H1 (cell line): ENCODE measurements around the gene RFLNA. TPM values are rescaled to one million over a fixed set of nuclear protein-coding genes. Genes with fewer than 3 reads are reported as not detected.

ENCODE experiments used
- CTCF ChIA-PET: fragments of 300-600 bp; sonication (Branson Sonifier 250); formaldehyde crosslinking; loops from one replicate; lab custom pipeline; 2021; ENCODE audit not compliant: partially characterized antibody; lab: Charles Lee
- POLR2A ChIA-PET: fragments of 300-600 bp; sonication (Branson Sonifier 250); formaldehyde crosslinking; loops from one replicate; lab custom pipeline; 2021; ENCODE audit warnings: inconsistent platforms; ENCODE audit not compliant: partially characterized antibody; lab: Charles Lee
- DNase-seq, 2 experiments: peaks; one replicate each; pipeline versions ENCODE4 v3.0.0 to v3.0.0-alpha.2; 2010 to 2022; ENCODE audit warnings: low spot score in 2 of 2, low read depth in 1 of 2, mixed read lengths in 1 of 2
- FAIRE-seq: peaks from 2 replicates; lab custom pipeline; 2011; peaks lifted over from hg19 to GRCh38; lab: Jason Lieb, UNC
- H2AFZ ChIP-seq: 2 replicates; pipeline ENCODE4 v1.8.1; 2012; ENCODE audit warnings: low read length, inconsistent platforms
- H2AK5ac ChIP-seq: 2 replicates; pipeline ENCODE4 v1.6.1; 2013; ENCODE audit warnings: low read depth, low read length
- H2BK120ac ChIP-seq: replicated peaks from 2 replicates; pipeline ENCODE3; 2013; ENCODE audit warnings: low read depth, low read length, inconsistent platforms
- H2BK12ac ChIP-seq: 2 replicates; pipeline ENCODE4 v1.6.1; 2013; ENCODE audit warnings: low read depth, low read length
- H2BK15ac ChIP-seq: 2 replicates; pipeline ENCODE4 v1.6.1; 2013; ENCODE audit warnings: low read length
- H2BK20ac ChIP-seq: 2 replicates; pipeline ENCODE4 v1.6.1; 2013; ENCODE audit warnings: low read length
- H2BK5ac ChIP-seq: 2 replicates; pipeline ENCODE4 v1.6.1; 2013; ENCODE audit warnings: low read depth, low read length
- H3K14ac ChIP-seq: 2 replicates; pipeline ENCODE4 v1.6.1; 2013; ENCODE audit warnings: inconsistent platforms; ENCODE audit not compliant: insufficient read length
- H3K18ac ChIP-seq: 2 replicates; pipeline ENCODE4 v1.6.1; 2013; ENCODE audit warnings: low read length; ENCODE audit errors: extremely low read depth
- H3K23ac ChIP-seq: 2 replicates; pipeline ENCODE4 v1.6.1; 2013; ENCODE audit warnings: inconsistent platforms; ENCODE audit not compliant: insufficient read length
- H3K23me2 ChIP-seq: 2 replicates; pipeline ENCODE4 v1.6.1; 2013; ENCODE audit warnings: low read depth, low read length
- H3K27ac ChIP-seq: 2 replicates; pipeline ENCODE4 v1.6.1; 2011; ENCODE audit warnings: low read depth, low read length, inconsistent platforms
- H3K27me3 ChIP-seq, 4 experiments: replicated peaks in 1 of 4; 1 replicate in 1 of 4; 2 replicates in 3 of 4; pipeline versions ENCODE4 v1.6.1 to v1.8.1; 2011 to 2013; ENCODE audit warnings: low read length in 3 of 4, mild to moderate bottlenecking in 3 of 4, inconsistent platforms in 2 of 4, mixed read lengths in 2 of 4, moderate library complexity in 1 of 4; ENCODE audit not compliant: control insufficient read depth in 3 of 4, insufficient read depth in 3 of 4; ENCODE audit errors: extremely low read depth in 1 of 4
- H3K36me3 ChIP-seq, 4 experiments: 2 replicates each; pipeline versions ENCODE4 v1.6.1 to v1.8.1; 2011 to 2013; ENCODE audit warnings: mild to moderate bottlenecking in 4 of 4, low read length in 3 of 4, moderate library complexity in 2 of 4, control low read depth in 1 of 4, inconsistent platforms in 1 of 4; ENCODE audit not compliant: insufficient read depth in 4 of 4, control insufficient read depth in 2 of 4
- H3K4ac ChIP-seq: replicated peaks from 2 replicates; pipeline ENCODE3; 2013; ENCODE audit warnings: low read length, low read depth, mixed read lengths, inconsistent platforms; ENCODE audit not compliant: insufficient read length
- H3K4me1 ChIP-seq, 4 experiments: replicated peaks in 1 of 4; 1 replicate in 1 of 4; 2 replicates in 3 of 4; pipeline versions ENCODE4 v1.6.1 to v1.8.1; 2011 to 2013; ENCODE audit warnings: low read length in 3 of 4, inconsistent platforms in 2 of 4, mixed read lengths in 1 of 4; ENCODE audit not compliant: insufficient read depth in 4 of 4, control insufficient read depth in 3 of 4
- H3K4me2 ChIP-seq, 2 experiments: 2 replicates each; pipeline versions ENCODE4 v1.6.1 to v1.8.1; 2011 to 2013; ENCODE audit warnings: low read depth in 2 of 2, low read length in 2 of 2, control low read depth in 1 of 2, inconsistent platforms in 1 of 2, mild to moderate bottlenecking in 1 of 2; ENCODE audit not compliant: insufficient read depth in 1 of 2
- H3K4me3 ChIP-seq, 4 experiments: fragments of 200-600, 300-600 bp in 1 of 4; sonication (generic), shearing (Covaris generic), sonication (Bioruptor Twin) in 1 of 4; 2 replicates each; pipeline versions ENCODE4 v1.5.1 to v1.8.1; 2011 to 2016; ENCODE audit warnings: low read length in 4 of 4, low read depth in 3 of 4, control low read depth in 2 of 4, inconsistent platforms in 2 of 4, mild to moderate bottlenecking in 2 of 4, mixed read lengths in 1 of 4, moderate library complexity in 1 of 4; ENCODE audit not compliant: insufficient read depth in 2 of 4; ENCODE audit errors: extremely low read depth in 1 of 4
- H3K56ac ChIP-seq: replicated peaks from 2 replicates; pipeline ENCODE3; 2013; ENCODE audit warnings: low read depth, mild to moderate bottlenecking, mixed read lengths, low read length, inconsistent platforms; ENCODE audit not compliant: insufficient read length
- H3K79me1 ChIP-seq: 2 replicates; pipeline ENCODE4 v1.6.1; 2013; ENCODE audit warnings: low read depth, low read length, control low read depth
- H3K79me2 ChIP-seq, 2 experiments: 2 replicates each; pipeline versions ENCODE4 v1.6.1 to v1.8.1; 2012 to 2013; ENCODE audit warnings: low read length in 2 of 2, mild to moderate bottlenecking in 2 of 2, inconsistent platforms in 1 of 2; ENCODE audit not compliant: insufficient read depth in 2 of 2, control insufficient read depth in 1 of 2
- H3K9ac ChIP-seq, 4 experiments: replicated peaks in 1 of 4; 1 replicate in 1 of 4; 2 replicates in 3 of 4; pipeline versions ENCODE4 v1.6.1 to v1.8.1; 2011 to 2013; ENCODE audit warnings: low read depth in 3 of 4, low read length in 3 of 4, control low read depth in 2 of 4, mild to moderate bottlenecking in 2 of 4, moderate library complexity in 2 of 4, inconsistent platforms in 1 of 4; ENCODE audit errors: extremely low read depth in 1 of 4
- H3K9me3 ChIP-seq, 2 experiments: 2 replicates each; pipeline versions ENCODE4 v1.6.1 to v1.8.1; 2012 to 2013; ENCODE audit warnings: mild to moderate bottlenecking in 2 of 2, moderate library complexity in 2 of 2, control low read depth in 1 of 2, inconsistent platforms in 1 of 2, low read depth in 1 of 2, low read length in 1 of 2, mixed read lengths in 1 of 2; ENCODE audit not compliant: insufficient read depth in 2 of 2
- H4K20me1 ChIP-seq, 2 experiments: replicated peaks in 1 of 2; 2 replicates each; pipeline versions ENCODE3 to v1.8.1; 2011 to 2013; ENCODE audit warnings: inconsistent platforms in 2 of 2, low read length in 2 of 2, mild to moderate bottlenecking in 1 of 2; ENCODE audit not compliant: insufficient read depth in 2 of 2, control insufficient read depth in 1 of 2
- H4K5ac ChIP-seq: 2 replicates; pipeline ENCODE4 v1.6.1; 2013; ENCODE audit warnings: low read length, low read depth, mixed read lengths, inconsistent platforms; ENCODE audit not compliant: insufficient read length
- H4K8ac ChIP-seq: 2 replicates; pipeline ENCODE4 v1.8.0; 2013; ENCODE audit warnings: mild to moderate bottlenecking, moderate library complexity, low read length, inconsistent platforms; ENCODE audit not compliant: insufficient read depth; ENCODE audit errors: extremely low read depth
- H4K91ac ChIP-seq: replicated peaks from 2 replicates; pipeline ENCODE3; 2013; ENCODE audit warnings: low read length, mixed read lengths, inconsistent platforms; ENCODE audit not compliant: insufficient read length
- E2F6 ChIP-seq: IDR thresholded peaks from 2 replicates; pipeline ENCODE4 v1.6.1; 2012; ENCODE audit warnings: inconsistent platforms
- EZH2 ChIP-seq: fragments of 200-600 bp; sonication (generic); IDR thresholded peaks from 2 replicates; pipeline ENCODE4 v1.7.1; 2012; ENCODE audit warnings: low read depth, mild to moderate bottlenecking, moderate library complexity, low read length, inconsistent platforms; ENCODE audit not compliant: severe bottlenecking
- HDAC6 ChIP-seq: IDR thresholded peaks from one replicate; pipeline ENCODE4 v1.7.1; 2012; ENCODE audit warnings: low read depth, mild to moderate bottlenecking, inconsistent platforms, low read length, moderate library complexity
- KDM1A ChIP-seq: fragments of 200-600, 300-600 bp; sonication (generic); IDR thresholded peaks from 2 replicates; pipeline ENCODE4 v1.7.1; 2016; ENCODE audit warnings: mild to moderate bottlenecking, low read length, borderline replicate concordance
- RAD21 ChIP-seq, 2 experiments: IDR thresholded peaks in 1 of 2; conservative IDR thresholded peaks in 1 of 2; 2 replicates each; pipeline ENCODE4 v1.6.1; 2011; ENCODE audit warnings: low read depth in 2 of 2, low read length in 2 of 2, improper control_type of control experiment in 1 of 2, inconsistent platforms in 1 of 2, mild to moderate bottlenecking in 1 of 2, moderate library complexity in 1 of 2
- SUZ12 ChIP-seq: fragments of 200-600 bp; sonication (generic); IDR thresholded peaks from 2 replicates; pipeline ENCODE4 v1.6.1; 2012; ENCODE audit warnings: mild to moderate bottlenecking, inconsistent platforms, low read length, moderate library complexity, mixed read lengths
- WGBS, 2 experiments: shearing (Covaris generic) in 1 of 2; methylation state at CpG; one replicate each; pipeline versions ENCODE4 v1.1.6 to v1.1.7; 2013 to 2015; ENCODE audit warnings: low lambda C conversion rate in 2 of 2, mixed read lengths in 2 of 2, inconsistent platforms in 1 of 2, low coverage in 1 of 2, missing lambda C conversion rate in 1 of 2; ENCODE audit not compliant: insufficient replicate concordance in 2 of 2, insufficient coverage in 1 of 2, insufficient read length in 1 of 2; ENCODE audit errors: extremely low coverage in 1 of 2, missing lambda C conversion rate in 1 of 2; 5-methylcytosine and 5-hydroxymethylcytosine counted together
- long read RNA-seq, 2 experiments: library from RNA in 1 of 2; library from capped mRNA in 1 of 2; stranded (forward); transcript quantifications; one replicate each; pipeline ENCODE4 v2.0.0, GENCODE V29; 2021; ENCODE audit warnings: inconsistent platforms in 1 of 2
- polyA minus RNA-seq, 3 experiments: library from RNA; depleted of rRNA, polyadenylated mRNA; stranded (reverse); fragments of >200 nt; gene quantifications; 1 replicate in 2 of 3; 2 replicates in 1 of 3; pipeline ENCODE4 v1.2.3, GENCODE V29; 2011
- polyA plus RNA-seq, 7 experiments: library from polyadenylated mRNA; depleted of rRNA in 3 of 7; stranded (reverse) in 5 of 7; unstranded in 2 of 7; fragments of >200 nt in 5 of 7; fragments of 200-250 nt in 2 of 7; gene quantifications; 1 replicate in 5 of 7; 2 replicates in 1 of 7; 4 replicates in 1 of 7; pipeline versions ENCODE4 v1.2.1 to v1.2.3, GENCODE V29; 2011 to 2013; ENCODE audit warnings: missing spikeins in 2 of 7, mixed read lengths in 2 of 7
- total RNA-seq: library from RNA; stranded (reverse); fragmentation: NEBNext Ultra II Directional; extraction: Animal tissue kit (Norgen Biotek cat#: 25700); gene quantifications from 2 replicates; pipeline ENCODE4 v1.2.1, GENCODE V29; 2021
- TF ChIP-seq, protein P1 (sequence below): IDR thresholded peaks from 2 replicates; pipeline ENCODE4 v1.6.1; 2012; ENCODE audit warnings: inconsistent platforms

Gene RFLNA
- total RNA-seq (6.4 and 8.1 TPM in 2 replicates), polyA plus RNA-seq (2011; rRNA removed) (6.6 and 9.3 TPM in 2 replicates), polyA minus RNA-seq (2011; rRNA and poly(A)+ RNA removed) (4.4 and 6.3 TPM in 2 replicates)
- 6.2 TPM for polyA plus RNA-seq (2011; cell fraction: cytosol; rRNA removed)
- polyA plus RNA-seq (2011; cell fraction: nucleus; rRNA removed) = 12.7 TPM
- polyA plus RNA-seq (2012, experiment 1 of 2) = 4.3 to 7.5 TPM (median 7.1 TPM) in 4 replicates
- polyA plus RNA-seq (2012, experiment 2 of 2) = 5.4 TPM
- polyA plus RNA-seq (2013, experiment 1 of 2) = 3.6 TPM
- 2.4 TPM for polyA plus RNA-seq (2013, experiment 2 of 2)
- 5.9 TPM for polyA minus RNA-seq (2011; cell fraction: cytosol; rRNA and poly(A)+ RNA removed)
- 8.8 TPM for polyA minus RNA-seq (2011; cell fraction: nucleus; rRNA and poly(A)+ RNA removed)
- long read RNA-seq, experiment 1, partial matches to known transcripts = 3 of 6 reads
- long read RNA-seq, experiment 1, other reads (novel, unspliced or antisense) = 2 of 6 reads
- long read RNA-seq, experiment 2, partial matches to known transcripts = 0 of 1 reads
- long read RNA-seq, experiment 2, other reads (novel, unspliced or antisense) = 1 of 1 reads

DNA sequence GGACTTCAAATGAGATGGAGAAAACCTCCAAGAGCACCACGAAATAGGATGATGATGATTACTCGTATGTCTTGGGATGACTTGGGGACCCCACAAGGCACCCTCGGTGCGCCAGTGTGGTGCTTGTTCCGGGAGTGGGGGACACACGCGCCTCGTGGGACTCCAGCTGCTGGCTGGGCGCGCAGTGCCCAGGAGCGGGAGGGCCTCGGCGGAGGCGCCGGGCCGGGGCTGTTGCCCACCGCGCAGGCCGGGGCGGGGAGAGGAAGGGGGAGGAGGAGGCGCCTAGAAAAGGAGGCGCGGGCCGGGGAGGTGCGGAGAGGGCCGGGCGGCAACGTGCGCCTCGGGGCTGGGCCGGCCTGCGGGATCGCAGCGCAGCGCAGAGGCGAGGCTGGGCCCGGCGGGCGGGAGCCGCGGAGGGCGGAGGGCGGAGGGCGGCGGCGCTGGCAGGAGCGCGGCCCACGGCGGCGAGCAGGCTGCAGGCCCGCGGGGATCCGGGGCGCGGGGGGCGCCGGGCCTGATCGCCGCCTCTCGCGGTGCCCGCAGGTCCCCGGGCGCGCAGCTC lies at the start of gene RFLNA:
Gene RFLNA, plus strand, starts transcription at position 314 of the 562 bp plus-strand sequence. CDS start 337 bp downstream, outside the sequence.
- H4K91ac ChIP-seq = peak within 1 kb of the TSS; percentile 62
- no peak within 1 kb of the TSS for H4K5ac ChIP-seq
- H2BK20ac ChIP-seq = 0 out of 2 replicates have a peak within 1 kb of the TSS, but pooled peaks have one; percentile 21
- no peaks in the 10 kb centered on the region for H3K79me2 ChIP-seq
- peaks cover 3 to 36% (median 23%) of the 10 kb centered on the region in 4 experiments; a peak in 6 of 7 replicates for H3K27me3 ChIP-seq
- no peak within 1 kb of the TSS for H2BK5ac ChIP-seq
- peak in 1 of 2 experiments; percentile 76 for DNase-seq
- peak within 1 kb of the TSS; percentile 42 to 60 (median 46) for H3K4me3 ChIP-seq
- no peak within 1 kb of the TSS for H2AK5ac ChIP-seq
- no peak within 1 kb of the TSS for H2BK120ac ChIP-seq
- POLR2A ChIA-PET = interaction anchor here (1.0 to 1.6 kb wide), 2 partner anchors 16 to 24 kb away, joined by 3 to 6 read pairs; no protein-coding TSS in a partner anchor
- TF ChIP-seq EZH2 = peak; percentile 33
- peak; percentile 30 for TF ChIP-seq SUZ12
- TF ChIP-seq RAD21 (IDR thresholded peaks at IDR 0.05 in 1 of 2, conservative IDR thresholded peaks at IDR 0.05 in 1 of 2; ENCODE audit: low read depth in 2 of 2, low read length in 2 of 2) = peak in 1 of 2 experiments; percentile 16; a peak in 1 of 4 replicates
- TF ChIP-seq HDAC6 = no peak
- TF ChIP-seq, protein P1, sequence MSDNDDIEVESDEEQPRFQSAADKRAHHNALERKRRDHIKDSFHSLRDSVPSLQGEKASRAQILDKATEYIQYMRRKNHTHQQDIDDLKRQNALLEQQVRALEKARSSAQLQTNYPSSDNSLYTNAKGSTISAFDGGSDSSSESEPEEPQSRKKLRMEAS = peak; percentile 72
- no peak for TF ChIP-seq KDM1A
- TF ChIP-seq E2F6 = peak; percentile 32; the same call in 1 of the 2 replicates
- TF ChIP-seq, all 59 proteins: peak for 5
- Histone ChIP-seq H3K4me1 (peaks cover 3 to 23% (median 16%) of the 10 kb centered on the region in 4 experiments), H3K9me3 (no peaks in the 10 kb centered on the region), H3K4ac (peak within 1 kb of the TSS; percentile 62), H3K56ac (no peak within 1 kb of the TSS), H3K4me2 (peak within 1 kb of the TSS; percentile 78 to 97), H2BK15ac (no peak within 1 kb of the TSS), H3K27ac (no peak within 1 kb of the TSS), H3K79me1 (0 out of 2 replicates have a peak, but pooled peaks cover 2% of the 10 kb centered on the region), H3K18ac (peak within 1 kb of the TSS; percentile 60), H2AFZ (no peak within 1 kb of the TSS), H2BK12ac (peak within 1 kb of the TSS; percentile 94; the same call in 1 of the 2 replicates), H4K20me1 (peaks cover 0 to 2% of the 10 kb centered on the region in 2 experiments), H3K9ac (peak within 1 kb of the TSS in 1 of 4 experiments; percentile 50; a peak in 2 of 7 replicates), H3K14ac (no peak within 1 kb of the TSS), H4K8ac (0 out of 2 replicates have a peak within 1 kb of the TSS, but pooled peaks have one; percentile 43), H3K23ac (no peak within 1 kb of the TSS), H3K36me3 (no peaks in the 10 kb centered on the region), H3K23me2 (peaks cover 5% of the 10 kb centered on the region; the same call in 1 of the 2 replicates)
- CTCF ChIA-PET = interaction anchor here (0.7 to 1.3 kb wide), 3 partner anchors 154 to 259 kb away, joined by 3 to 7 read pairs (median 3); no protein-coding TSS in a partner anchor
- no peak for FAIRE-seq
- 12% methylated on average over 16 of the region's 66 CpGs; no CpG with 5 or more reads in 1 of the 2 experiments for WGBS, 2 experiments
